ENCODE results near the gene PRKCB.

The PRKCB gene

GRCh38 chr16:23994615-23995014 is 158.8 kb downstream of the PRKCB start:
- TF ChIP-seq EZH2phosphoT487 (IDR thresholded peaks at IDR 0.05; ENCODE audit: borderline replicate concordance), result no peak
- no peak for TF ChIP-seq CTCF (conservative IDR thresholded peaks at IDR 0.05; ENCODE audit: low read length)
- no peaks in the 10 kb centered on the region for H3K9me2 ChIP-seq (replicated peaks; ENCODE audit: low read depth, low read length)
- no peaks in the 10 kb centered on the region for H3K27me3 ChIP-seq (ENCODE audit: insufficient read depth, low read length, poor library complexity, severe bottlenecking)
- H3K4me3 ChIP-seq (ENCODE audit: low read length, poor library complexity, severe bottlenecking), result no peak overlapping the region
- H2AFZ ChIP-seq (ENCODE audit: low read length), result no peak overlapping the region
- peaks cover 29% of the 10 kb centered on the region; the same call in 1 of the 2 replicates for H3K36me3 ChIP-seq (ENCODE audit: insufficient read depth, low read length)
- no peaks in the 10 kb centered on the region for H3K9me3 ChIP-seq (ENCODE audit: insufficient read depth, low read depth, low read length)
- H4K20me1 ChIP-seq (ENCODE audit: insufficient read depth, low read length, poor library complexity, severe bottlenecking), result no peaks in the 10 kb centered on the region
- H3F3A ChIP-seq (ENCODE audit: low read depth), result no peaks in the 10 kb centered on the region
- H3K79me2 ChIP-seq (ENCODE audit: insufficient read depth, low read length), result 0 out of 2 replicates have a peak, but pooled peaks cover 13% of the 10 kb centered on the region
- H3K4me2 ChIP-seq (ENCODE audit: low read depth, low read length, poor library complexity, severe bottlenecking), result no peak overlapping the region
- no peaks in the 10 kb centered on the region for H3K4me1 ChIP-seq (ENCODE audit: insufficient read depth, low read length, poor library complexity, severe bottlenecking)
- H3K9ac ChIP-seq (ENCODE audit: low read depth, low read length, poor library complexity, severe bottlenecking), result no peak overlapping the region

GRCh38 chr16:23996258-23996955 is 160.6 kb downstream of the PRKCB start:
- Histone ChIP-seq H3F3A (ENCODE audit: low read depth) (no peaks in the 10 kb centered on the region), H3K4me3 (ENCODE audit: low read length, poor library complexity, severe bottlenecking) (no peak overlapping the region), H3K27me3 (ENCODE audit: insufficient read depth, low read length, poor library complexity, severe bottlenecking) (no peaks in the 10 kb centered on the region), H3K9me2 (replicated peaks; ENCODE audit: low read depth, low read length) (no peaks in the 10 kb centered on the region), H3K9ac (ENCODE audit: low read depth, low read length, poor library complexity, severe bottlenecking) (no peak overlapping the region), H3K9me3 (ENCODE audit: insufficient read depth, low read depth, low read length) (no peaks in the 10 kb centered on the region), H3K4me1 (ENCODE audit: insufficient read depth, low read length, poor library complexity, severe bottlenecking) (no peaks in the 10 kb centered on the region), H3K36me3 (ENCODE audit: insufficient read depth, low read length) (peaks cover 22% of the 10 kb centered on the region; the same call in 1 of the 2 replicates), H3K79me2 (ENCODE audit: insufficient read depth, low read length) (0 out of 2 replicates have a peak, but pooled peaks cover 13% of the 10 kb centered on the region), H4K20me1 (ENCODE audit: insufficient read depth, low read length, poor library complexity, severe bottlenecking) (no peaks in the 10 kb centered on the region), H2AFZ (ENCODE audit: low read length) (no peak overlapping the region), H3K4me2 (ENCODE audit: low read depth, low read length, poor library complexity, severe bottlenecking) (no peak overlapping the region)
- TF ChIP-seq CTCF (conservative IDR thresholded peaks at IDR 0.05; ENCODE audit: low read length) (no peak), EZH2phosphoT487 (IDR thresholded peaks at IDR 0.05; ENCODE audit: borderline replicate concordance) (no peak)

- H4K20me1 ChIP-seq (ENCODE audit: insufficient read depth, low read length, poor library complexity, severe bottlenecking), result no peaks in the 10 kb centered on the region
- peaks cover 16% of the 10 kb centered on the region; the same call in 1 of the 2 replicates for H3K79me2 ChIP-seq (ENCODE audit: insufficient read depth, low read length)
- H3K36me3 ChIP-seq (ENCODE audit: insufficient read depth, low read length), result peaks cover 15% of the 10 kb centered on the region; the same call in 1 of the 2 replicates
- H3K4me2 ChIP-seq (ENCODE audit: low read depth, low read length, poor library complexity, severe bottlenecking), result no peak overlapping the region
- no peaks in the 10 kb centered on the region for H3K9me2 ChIP-seq (replicated peaks; ENCODE audit: low read depth, low read length)
- peaks cover 20% of the 10 kb centered on the region for H3K4me1 ChIP-seq (ENCODE audit: insufficient read depth, low read length, poor library complexity, severe bottlenecking)
- H3F3A ChIP-seq (ENCODE audit: low read depth), result no peaks in the 10 kb centered on the region
- H3K9ac ChIP-seq (ENCODE audit: low read depth, low read length, poor library complexity, severe bottlenecking), result no peak overlapping the region
- no peaks in the 10 kb centered on the region for H3K9me3 ChIP-seq (ENCODE audit: insufficient read depth, low read depth, low read length)
- no peak overlapping the region for H3K4me3 ChIP-seq (ENCODE audit: low read length, poor library complexity, severe bottlenecking)
- no peak for TF ChIP-seq CTCF (conservative IDR thresholded peaks at IDR 0.05; ENCODE audit: low read length)
- no peak for TF ChIP-seq EZH2phosphoT487 (IDR thresholded peaks at IDR 0.05; ENCODE audit: borderline replicate concordance)
- no peaks in the 10 kb centered on the region for H3K27me3 ChIP-seq (ENCODE audit: insufficient read depth, low read length, poor library complexity, severe bottlenecking)
- H2AFZ ChIP-seq (ENCODE audit: low read length), result no peak overlapping the region
These were observed 163.0 kb downstream of the PRKCB start for GRCh38 chr16:23998771-23999170.
